Measurements from ENCODE around the gene TMTC3. TPM values are rescaled to one million over a fixed set of nuclear protein-coding genes. Genes with fewer than 3 reads are reported as not detected.

The TMTC3 gene
- total and polyA plus RNA-seq, 2 of the 4 experiments (the other 2 are of a cell fraction): 3.7 to 44.3 TPM

DNA sequence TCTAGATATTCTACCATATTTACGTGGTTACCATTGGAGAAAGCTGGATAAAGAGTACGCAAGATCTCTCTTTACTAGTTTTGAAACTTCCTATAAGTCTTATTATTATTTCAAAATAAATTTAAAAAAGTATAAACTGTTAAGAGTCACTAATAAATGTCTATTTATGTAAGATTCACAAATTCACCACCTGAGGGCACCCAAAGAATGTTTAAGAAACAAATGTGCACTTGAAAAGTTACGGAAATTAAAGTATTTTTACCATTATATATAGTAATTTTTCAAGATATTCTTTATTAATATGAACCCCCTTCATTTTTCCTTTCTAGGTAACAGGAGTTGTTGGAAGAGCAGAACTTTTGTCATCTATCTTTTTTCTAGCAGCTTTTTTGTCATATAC, 11.9 kb downstream of the TMTC3 start:
- BruUV-seq (replicated peaks): no TSS peak
- ATAC-seq (ENCODE audit: low read depth) (no peak), DNase-seq (peak; percentile 70)
- Histone ChIP-seq H3K4ac (ENCODE audit: low read depth, low read length) (no peak overlapping the region), H4K5ac (ENCODE audit: low read depth, low read length) (no peak overlapping the region), H2BK5ac (ENCODE audit: low read depth, low read length, poor library complexity, severe bottlenecking) (no peak overlapping the region), H3K18ac (ENCODE audit: low read depth, low read length) (no peak overlapping the region), H3K79me1 (ENCODE audit: low read depth in 1 of 2, low read length in 2 of 2) (peaks cover 15 to 16% of the 10 kb centered on the region in 2 experiments), H3K4me1 (ENCODE audit: control insufficient read depth, insufficient read depth, low read length) (no peaks in the 10 kb centered on the region), H2BK20ac (ENCODE audit: low read depth, low read length) (no peak overlapping the region), H3K9me3 (ENCODE audit: control insufficient read depth, insufficient read depth, low read length) (no peaks in the 10 kb centered on the region), H3K14ac (replicated peaks; ENCODE audit: low read depth, low read length) (no peak overlapping the region), H4K8ac (ENCODE audit: low read depth in 2 of 2, low read length in 2 of 2) (no peak overlapping the region), H3K27ac (ENCODE audit: insufficient read depth, low read length) (no peak overlapping the region), H3K4me2 (ENCODE audit: low read depth, low read length) (no peak overlapping the region), H2AFZ (replicated peaks; ENCODE audit: low read length, poor library complexity) (no peak overlapping the region), H4K91ac (ENCODE audit: insufficient read depth, low read depth, low read length) (no peak overlapping the region), H2AK9ac (replicated peaks; ENCODE audit: low read depth, low read length, poor library complexity) (no peak overlapping the region), H3K9ac (ENCODE audit: low read depth, low read length) (no peak overlapping the region), H3K9me1 (ENCODE audit: insufficient read depth, low read length) (no peaks in the 10 kb centered on the region; the same call in 1 of the 2 replicates), H2AK5ac (ENCODE audit: low read depth, low read length) (no peak overlapping the region), H2BK120ac (ENCODE audit: low read depth, low read length) (no peak overlapping the region), H3K23ac (ENCODE audit: low read depth, low read length) (no peak overlapping the region), H3K36me3 (ENCODE audit: control insufficient read depth, insufficient read depth, low read length) (peaks cover 2% of the 10 kb centered on the region; the same call in 1 of the 2 replicates), H2BK15ac (ENCODE audit: low read depth, low read length) (no peak overlapping the region), H3K4me3 (ENCODE audit: insufficient read depth, low read depth, low read length) (no peak overlapping the region), H3K56ac (ENCODE audit: extremely low read depth, insufficient read depth, low read length) (no peak overlapping the region), H3K27me3 (ENCODE audit: control insufficient read depth, insufficient read depth, low read length) (no peaks in the 10 kb centered on the region), H4K20me1 (ENCODE audit: insufficient read depth, low read length) (no peaks in the 10 kb centered on the region)
- intact Hi-C loops (cut with micrococcal nuclease) (loop anchor here (1.0 to 5.0 kb wide), 3 partner anchors 424 to 839 kb away; no protein-coding TSS in a partner anchor), in situ Hi-C loops (cut with MboI; ENCODE audit: low sequenced_read_pairs) (loop anchor here (5.0 kb wide), 1 partner anchor 838 kb away; no protein-coding TSS in a partner anchor), dilution Hi-C loops (cut with HindIII; ENCODE audit: low sequenced_read_pairs, unreplicated experiment) (no loop called here)
- no CpG with 5 or more reads among the region's 3 CpGs for WGBS, 2 experiments (ENCODE audit: extremely low coverage in 2 of 2, insufficient read length in 1 of 2)
- POLR2A ChIA-PET (ENCODE audit: unreplicated experiment): no interaction called here
- TF ChIP-seq RAD21 (IDR thresholded peaks at IDR 0.05; ENCODE audit: low read length) (peak; percentile 67), CEBPB (IDR thresholded peaks at IDR 0.05; ENCODE audit: low read depth, low read length) (no peak), SMC3 (IDR thresholded peaks at IDR 0.05; ENCODE audit: low read depth, low read length) (peak; percentile 69)
- TF ChIP-seq, protein P1, sequence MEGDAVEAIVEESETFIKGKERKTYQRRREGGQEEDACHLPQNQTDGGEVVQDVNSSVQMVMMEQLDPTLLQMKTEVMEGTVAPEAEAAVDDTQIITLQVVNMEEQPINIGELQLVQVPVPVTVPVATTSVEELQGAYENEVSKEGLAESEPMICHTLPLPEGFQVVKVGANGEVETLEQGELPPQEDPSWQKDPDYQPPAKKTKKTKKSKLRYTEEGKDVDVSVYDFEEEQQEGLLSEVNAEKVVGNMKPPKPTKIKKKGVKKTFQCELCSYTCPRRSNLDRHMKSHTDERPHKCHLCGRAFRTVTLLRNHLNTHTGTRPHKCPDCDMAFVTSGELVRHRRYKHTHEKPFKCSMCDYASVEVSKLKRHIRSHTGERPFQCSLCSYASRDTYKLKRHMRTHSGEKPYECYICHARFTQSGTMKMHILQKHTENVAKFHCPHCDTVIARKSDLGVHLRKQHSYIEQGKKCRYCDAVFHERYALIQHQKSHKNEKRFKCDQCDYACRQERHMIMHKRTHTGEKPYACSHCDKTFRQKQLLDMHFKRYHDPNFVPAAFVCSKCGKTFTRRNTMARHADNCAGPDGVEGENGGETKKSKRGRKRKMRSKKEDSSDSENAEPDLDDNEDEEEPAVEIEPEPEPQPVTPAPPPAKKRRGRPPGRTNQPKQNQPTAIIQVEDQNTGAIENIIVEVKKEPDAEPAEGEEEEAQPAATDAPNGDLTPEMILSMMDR (conservative IDR thresholded peaks at IDR 0.05; ENCODE audit: low read depth, low read length): peak; percentile 59
- CTCF ChIA-PET: interaction anchor here (0.6 to 1.4 kb wide), 3 partner anchors 420 to 836 kb away, joined by 3 to 4 read pairs (median 3); no protein-coding TSS in a partner anchor

Measured in IMR-90 (cell line).